Stimulated activated CD8-positive, alpha-beta memory T cell treated with anti-CD3 and anti-CD28 coated beads, Interleukin-4, amount 100 ng/mL, for 4 hours (primary cell): ENCODE data around the gene ATG10.
"Not testable (repeated sequence)": the region's sequence is repeated elsewhere in the genome, so short reads cannot be mapped to it uniquely, and the experiment has no call there.

Experiments
- DNase-seq, 2 donors: peaks; one replicate each; pipeline ENCODE4 v3.0.0-alpha.2; 2020; ENCODE audit warnings: low read depth in 2 of 2, low spot score in 1 of 2

Gene ATG10

DNA sequence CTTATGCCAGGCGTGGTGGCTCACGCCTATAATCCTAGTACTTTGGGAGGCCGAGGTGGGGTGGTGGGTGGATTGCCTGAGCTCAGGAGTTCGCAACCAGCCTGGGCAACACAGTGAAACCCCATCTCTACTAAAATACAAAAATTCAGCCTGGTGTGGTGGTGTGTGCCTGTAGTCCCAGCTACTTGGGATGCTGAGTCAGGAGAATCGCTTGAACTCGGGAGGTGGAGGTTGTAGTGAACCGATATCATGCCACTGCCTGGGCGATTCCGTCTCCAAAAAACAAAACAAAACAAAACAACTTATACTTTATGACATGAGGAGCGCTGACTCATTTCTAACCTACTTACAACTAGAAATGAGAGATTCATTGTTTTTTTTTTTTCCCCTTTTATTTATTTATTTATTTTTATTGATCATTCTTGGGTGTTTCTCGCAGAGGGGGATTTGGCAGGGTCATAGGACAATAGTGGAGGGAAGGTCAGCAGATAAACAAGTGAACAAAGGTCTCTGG lies 10.4 kb downstream of the ATG10 start:
- not testable (repeated sequence) for DNase-seq

GRCh38 chr5:81983148-81983547 lies 11.3 kb downstream of the ATG10 start:
- DNase-seq: not testable (repeated sequence)

DNA sequence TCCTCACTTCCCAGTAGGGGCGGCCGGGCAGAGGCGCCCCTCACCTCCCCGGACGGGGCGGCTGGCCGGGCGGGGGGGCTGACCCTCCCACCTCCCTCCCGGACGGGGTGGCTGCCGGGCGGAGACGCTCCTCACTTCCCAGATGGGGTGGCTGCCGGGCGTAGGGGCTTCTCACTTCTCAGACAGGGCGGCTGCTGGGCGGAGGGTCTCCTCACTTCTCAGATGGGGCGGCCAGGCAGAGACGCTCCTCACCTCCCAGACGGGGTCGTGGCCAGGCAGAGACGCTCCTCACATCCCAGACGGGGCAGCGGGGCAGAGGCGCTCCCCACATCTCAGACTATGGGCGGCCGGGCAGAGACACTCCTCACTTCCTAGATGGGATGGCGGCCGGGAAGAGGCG lies 11.7 kb downstream of the ATG10 start:
- not testable (repeated sequence) for DNase-seq

- DNase-seq: no peak
These were observed 14.3 kb downstream of the ATG10 start for GRCh38 chr5:81986126-81986525.

DNA sequence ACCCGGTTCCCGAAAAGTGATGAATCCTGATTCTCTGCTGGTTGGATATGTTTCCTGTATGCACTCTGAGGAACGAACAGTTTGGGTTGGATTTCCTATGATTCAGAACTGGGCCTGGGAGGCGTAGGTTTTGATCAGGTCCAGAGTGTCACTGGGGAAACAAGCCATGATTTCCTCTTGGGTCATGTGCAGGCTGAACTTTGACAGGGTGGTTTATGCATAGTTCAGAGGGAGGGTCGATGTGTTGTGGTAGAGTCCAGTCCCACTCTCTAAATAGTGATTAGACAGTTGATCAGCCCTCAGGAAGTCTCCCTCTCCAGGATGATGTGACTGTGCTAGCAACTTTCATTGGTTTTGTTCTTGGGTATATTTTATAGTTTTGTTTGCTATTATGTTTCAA lies 17.4 kb downstream of the ATG10 start:
- no peak for DNase-seq

DNA sequence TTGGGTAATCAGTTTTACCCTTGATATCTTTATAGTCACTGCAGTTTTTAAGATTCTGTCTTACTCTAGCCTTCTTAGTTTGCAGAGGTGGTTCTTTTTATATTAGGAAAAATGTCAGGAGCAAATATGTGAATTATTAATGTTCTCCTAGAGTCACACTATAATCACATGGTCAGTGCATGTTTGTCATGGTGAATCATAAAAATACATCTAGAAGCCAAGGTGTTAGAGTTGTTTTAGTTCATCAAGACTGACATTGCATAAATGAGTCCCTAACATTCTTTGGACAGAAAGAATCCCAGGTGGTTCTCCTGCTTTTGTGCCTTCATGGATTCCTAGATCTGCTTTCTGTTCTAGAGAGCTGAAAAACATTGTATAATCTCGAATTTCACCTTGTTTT lies 22.9 kb downstream of the ATG10 start:
- DNase-seq: no peak

GRCh38 chr5:81995407-81995806 lies 23.6 kb downstream of the ATG10 start:
- no peak for DNase-seq

DNA sequence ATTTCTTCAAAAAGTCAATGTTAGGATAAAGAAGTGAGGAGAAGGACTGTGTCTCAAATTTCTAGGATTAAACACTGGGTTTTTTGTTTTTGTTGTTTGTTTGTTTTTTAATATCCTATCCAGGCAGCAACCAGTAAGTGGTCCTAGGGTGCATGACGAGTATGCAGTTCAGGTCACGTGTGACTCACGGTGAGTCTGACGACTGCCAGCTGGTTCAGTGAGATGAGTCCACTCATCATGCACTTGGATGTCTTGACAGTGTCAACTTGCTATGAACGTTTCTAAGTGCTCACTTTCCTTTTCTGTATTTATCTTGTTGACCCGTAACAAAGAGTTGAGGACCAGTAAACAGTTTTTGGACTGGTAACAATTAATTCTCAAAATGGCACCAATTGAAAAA lies 32.7 kb downstream of the ATG10 start:
- DNase-seq: no peak

DNA sequence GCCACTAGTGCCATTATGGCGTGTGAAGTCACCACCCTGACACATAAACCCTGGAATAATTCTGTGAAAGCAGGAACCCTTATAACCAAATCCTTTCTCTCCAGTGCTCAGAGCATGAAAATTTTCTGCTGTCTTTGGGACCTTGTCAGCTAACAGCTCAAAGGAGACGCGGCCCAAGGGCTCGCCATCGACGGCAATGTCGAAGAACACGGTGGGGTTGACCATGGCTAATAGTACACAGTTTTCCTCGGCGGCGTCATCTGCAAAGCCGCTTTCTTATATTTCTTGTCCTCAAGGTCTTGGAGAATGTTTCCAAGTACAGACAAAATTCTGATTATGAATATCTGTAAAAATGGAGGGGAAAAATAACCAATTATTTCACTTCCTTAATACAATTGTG lies 38.0 kb downstream of the ATG10 start:
- not testable (repeated sequence) for DNase-seq

DNA sequence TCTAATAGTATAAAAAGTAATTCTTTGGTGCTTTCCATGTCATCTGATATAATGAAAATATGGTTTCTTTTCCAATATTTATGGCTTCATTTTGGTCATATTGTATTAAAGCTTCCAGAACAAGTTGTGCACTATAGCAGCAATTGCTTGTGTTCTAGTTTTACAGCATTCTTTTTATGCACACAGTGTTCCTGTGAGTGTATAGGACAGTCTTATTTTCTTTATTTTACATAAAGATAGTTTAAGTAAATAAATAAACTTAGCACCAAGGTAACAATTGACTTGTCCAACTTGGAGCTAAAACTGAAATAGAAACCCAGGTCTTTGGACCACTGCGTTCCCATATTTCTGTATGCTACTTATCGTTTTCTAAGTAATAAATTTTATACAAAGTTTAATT lies 38.9 kb downstream of the ATG10 start:
- no peak for DNase-seq

DNA sequence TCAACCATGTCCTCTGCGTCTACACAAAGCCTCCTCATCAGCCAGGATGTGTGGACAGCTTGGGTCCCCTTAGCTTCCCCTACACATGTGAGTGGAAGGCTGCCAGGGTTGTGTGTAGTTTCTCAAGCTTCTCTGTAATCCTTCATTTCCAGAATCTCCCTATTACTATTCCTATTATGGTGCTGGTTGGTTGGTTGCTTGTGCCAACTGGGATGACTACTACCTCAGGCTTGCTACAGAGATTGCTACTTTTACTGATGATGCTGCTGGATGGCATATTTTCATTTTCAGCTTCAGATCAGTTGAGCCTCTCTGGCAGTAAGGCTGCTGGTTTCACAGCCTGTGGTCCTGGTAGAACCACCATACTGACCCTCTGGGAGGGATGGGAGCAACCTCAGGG lies 39.9 kb downstream of the ATG10 start:
- DNase-seq: no peak

DNA sequence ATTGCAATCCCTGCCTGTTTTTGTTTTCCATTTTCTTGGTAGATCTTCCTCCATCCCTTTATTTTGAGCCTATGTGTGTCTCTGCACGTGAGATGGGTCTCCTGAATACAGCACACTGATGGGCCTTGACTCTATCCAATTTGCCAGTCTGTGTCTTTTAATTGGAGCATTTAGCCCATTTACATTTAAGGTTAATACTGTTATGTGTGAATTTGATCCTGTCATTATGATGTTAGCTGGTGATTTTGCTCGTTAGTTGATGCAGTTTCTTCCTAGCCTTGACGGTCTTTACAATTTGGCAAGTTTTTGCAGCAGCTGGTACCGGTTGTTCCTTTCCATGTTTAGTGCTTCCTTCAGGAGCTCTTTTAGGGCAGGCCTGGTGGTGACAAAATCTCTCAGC lies 42.8 kb downstream of the ATG10 start:
- not testable (repeated sequence) for DNase-seq

GRCh38 chr5:82018462-82018861 lies 46.6 kb downstream of the ATG10 start:
- DNase-seq: no peak

DNA sequence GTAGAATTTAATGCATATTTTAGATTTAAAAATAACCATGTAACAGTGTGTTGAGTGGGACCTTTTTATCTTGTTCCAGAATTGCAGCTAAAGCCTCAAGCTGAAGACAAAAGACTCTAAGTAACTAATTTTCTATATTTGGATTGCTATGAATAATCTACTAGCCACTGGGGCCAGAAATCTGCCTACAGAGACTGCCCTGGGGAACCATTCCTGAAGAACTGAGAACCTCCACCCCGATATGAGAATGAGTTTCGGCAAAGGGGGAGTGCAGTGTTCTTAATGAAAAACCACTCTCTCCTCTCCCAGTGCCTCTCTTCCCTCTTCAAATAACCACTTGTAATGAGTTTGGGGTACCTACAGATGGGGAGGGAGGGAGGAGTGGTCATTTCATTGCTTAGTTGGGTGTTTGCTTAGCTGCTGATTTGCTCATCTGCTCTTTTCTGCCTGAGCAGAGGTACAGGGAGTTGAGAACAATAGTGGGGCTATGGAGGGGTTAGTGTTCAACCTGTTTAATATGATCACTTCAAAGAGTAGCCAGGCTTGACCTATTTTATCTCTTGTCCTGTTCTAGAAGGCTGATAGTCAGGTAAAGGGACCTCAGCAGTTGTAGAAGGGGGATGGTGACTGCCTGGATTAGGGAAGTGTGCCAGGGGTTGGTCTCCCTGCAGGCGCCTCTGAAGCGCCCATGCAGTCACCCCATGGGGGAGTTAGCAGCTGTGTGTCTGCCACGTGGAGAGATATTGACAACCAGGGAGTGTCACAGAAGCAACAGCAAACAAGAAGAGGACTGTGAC lies 47.7 kb downstream of the ATG10 start:
- DNase-seq: no peak

- no peak for DNase-seq
These were observed 50.7 kb downstream of the ATG10 start for GRCh38 chr5:82022499-82022898.

DNA sequence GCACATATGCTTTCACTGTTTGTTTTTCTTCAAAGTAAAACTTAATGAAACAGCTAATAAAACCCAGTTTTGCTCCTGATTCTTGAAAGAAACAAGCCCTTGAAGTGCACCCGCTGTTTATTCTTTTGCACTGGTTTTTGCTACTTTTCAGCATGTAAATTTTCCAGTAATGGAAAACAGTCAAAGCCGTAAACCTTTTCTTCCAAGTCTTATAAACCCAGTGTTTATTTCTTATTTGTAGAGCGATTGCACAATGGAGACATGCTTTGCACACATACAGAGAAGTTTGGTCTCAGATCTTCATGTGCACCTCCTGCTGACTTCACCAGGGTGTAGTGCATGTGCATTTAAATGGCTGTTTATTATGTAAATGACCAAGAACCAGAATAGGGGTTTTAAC lies 51.8 kb downstream of the ATG10 start:
- DNase-seq: no peak

- DNase-seq: no peak
These were observed 59.6 kb downstream of the ATG10 start for GRCh38 chr5:82031220-82032119.

DNA sequence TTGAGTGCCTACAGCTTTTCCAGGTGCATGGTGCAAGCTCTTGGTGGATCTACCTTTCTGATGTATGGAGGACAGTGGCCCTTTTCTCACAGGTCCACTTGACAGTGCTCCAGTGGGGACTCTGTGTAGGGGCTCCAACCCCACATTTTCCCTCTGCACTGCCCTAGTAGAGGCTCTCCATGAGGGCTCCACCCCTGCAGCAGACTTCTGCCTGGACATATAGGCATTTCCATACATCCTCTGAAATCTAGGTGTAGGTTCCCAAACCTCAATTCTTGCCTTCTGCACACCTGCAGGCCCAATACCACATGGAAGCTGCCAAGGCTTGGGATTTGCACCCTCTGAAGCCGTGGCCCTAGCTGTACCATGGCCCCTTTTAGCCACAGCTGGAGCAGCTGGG lies 71.1 kb downstream of the ATG10 start:
- not testable (repeated sequence) for DNase-seq

DNA sequence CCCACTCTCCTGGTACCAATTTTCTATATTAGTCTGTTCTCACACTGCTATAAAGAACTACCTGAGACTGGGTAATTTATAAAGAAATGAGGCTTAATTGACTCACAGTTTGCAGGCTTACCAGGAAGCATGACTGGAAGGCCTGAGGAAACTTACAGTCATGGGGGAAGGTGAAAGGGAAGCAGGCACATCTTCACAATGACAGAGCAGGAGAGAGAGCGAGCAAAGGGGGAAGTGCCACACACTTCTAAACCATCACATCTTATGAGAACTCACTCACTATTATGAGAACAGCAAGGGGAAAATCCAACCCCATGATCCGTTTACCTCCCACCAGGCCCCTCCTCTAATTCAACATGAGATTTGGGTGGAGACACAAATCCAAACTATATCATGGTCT lies 72.2 kb downstream of the ATG10 start:
- DNase-seq: no peak

DNA sequence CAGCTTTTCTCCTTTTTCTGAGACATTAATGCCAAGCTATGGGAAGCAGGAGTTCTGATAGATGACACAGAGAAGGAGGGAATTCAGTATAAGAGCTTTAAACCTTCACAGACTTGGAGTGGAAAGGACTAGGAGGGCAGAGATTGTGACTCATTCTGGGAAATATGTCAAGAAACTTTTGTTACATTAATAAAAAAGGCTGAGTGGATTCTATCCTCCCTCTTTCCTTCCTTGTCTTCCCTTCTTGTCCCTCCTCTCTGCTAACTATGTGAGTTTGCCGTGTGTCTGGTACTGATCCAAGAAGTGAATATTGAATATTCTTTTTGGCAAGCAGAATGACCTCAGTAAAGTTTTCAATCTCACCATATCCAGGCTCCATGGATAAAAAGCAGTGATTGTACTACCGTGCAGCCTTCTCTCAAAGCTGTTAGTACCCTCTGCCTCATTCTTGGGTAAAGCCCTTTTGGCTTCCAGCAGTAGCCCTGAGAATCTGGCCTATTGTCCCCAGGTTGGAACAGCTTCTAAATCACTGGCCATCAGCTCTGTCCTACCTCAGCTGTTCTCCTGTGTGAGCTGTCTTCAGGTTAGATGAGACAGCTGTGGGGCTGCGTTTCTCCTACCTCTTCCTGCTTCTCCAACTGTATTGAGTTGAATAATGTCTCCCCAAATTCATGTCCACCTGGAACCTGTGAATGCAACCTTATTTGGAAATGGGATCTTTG lies 73.9 kb downstream of the ATG10 start:
- no peak for DNase-seq

GRCh38 chr5:82046276-82046647 lies 74.4 kb downstream of the ATG10 start:
- DNase-seq: no peak
